ENCODE data around the gene TRIM13. TPM values are rescaled to one million over a fixed set of nuclear protein-coding genes. Genes with fewer than 3 reads are reported as not detected.
"Not testable (repeated sequence)": the region's sequence is repeated elsewhere in the genome, so short reads cannot be mapped to it uniquely, and the experiment has no call there.

Gene TRIM13
- total RNA-seq, 1 experiment from 2014 or later, result 16.5 TPM

- POLR2A ChIA-PET, result no interaction called here
- DNase-seq, result no peak
- CTCF ChIA-PET, result no interaction called here
- H3K27ac Mint-ChIP-seq (ENCODE audit: unreplicated experiment), result no peak overlapping the region
- BruUV-seq (replicated peaks), result no TSS peak
- no peak overlapping the region for H3K4me3 ChIP-seq (ENCODE audit: low read depth, low read length)
- H3K4me1 ChIP-seq, result no peaks in the 10 kb centered on the region
- H3K9me3 ChIP-seq, result no peaks in the 10 kb centered on the region
- no peaks in the 10 kb centered on the region for H3K27me3 ChIP-seq (replicated peaks; ENCODE audit: control insufficient read depth, insufficient read depth, low read length)
- H3K27me3 Mint-ChIP-seq (ENCODE audit: insufficient read depth, unreplicated experiment), result no peaks in the 10 kb centered on the region
- no peak for TF ChIP-seq CTCF (IDR thresholded peaks at IDR 0.05; ENCODE audit: insufficient read depth in 1 of 2, low read depth in 1 of 2, low read length in 1 of 2, severe bottlenecking in 1 of 2, unreplicated experiment in 1 of 2)
- H3K4me3 Mint-ChIP-seq (ENCODE audit: unreplicated experiment), result no peak overlapping the region
- H3K36me3 ChIP-seq (ENCODE audit: control insufficient read depth, insufficient read depth, low read length), result peaks cover 1% of the 10 kb centered on the region; the same call in 1 of the 2 replicates
- H3K4me1 Mint-ChIP-seq (ENCODE audit: low read depth, unreplicated experiment), result no peaks in the 10 kb centered on the region
- H3K9me3 Mint-ChIP-seq (ENCODE audit: unreplicated experiment), result peaks cover 10% of the 10 kb centered on the region
- intact Hi-C loops (cut with micrococcal nuclease; ENCODE audit: unreplicated experiment), result no loop called here
- peaks cover 71% of the 10 kb centered on the region for H3K36me3 Mint-ChIP-seq (ENCODE audit: insufficient read depth, unreplicated experiment)
Measured at GRCh38 chr13:50055454-50055853, 58.6 kb downstream of the TRIM13 start.

GRCh38 chr13:50060718-50061117 is 63.9 kb downstream of the TRIM13 start:
- Histone ChIP-seq H3K4me3 (ENCODE audit: low read depth, low read length) (no peak overlapping the region), H3K27me3 (replicated peaks; ENCODE audit: control insufficient read depth, insufficient read depth, low read length) (no peaks in the 10 kb centered on the region), H3K36me3 (ENCODE audit: control insufficient read depth, insufficient read depth, low read length) (no peaks in the 10 kb centered on the region), H3K9me3 (no peaks in the 10 kb centered on the region), H3K4me1 (no peaks in the 10 kb centered on the region)
- Mint-ChIP-seq H3K9me3 (ENCODE audit: unreplicated experiment) (no peaks in the 10 kb centered on the region), H3K36me3 (ENCODE audit: insufficient read depth, unreplicated experiment) (peaks cover 47% of the 10 kb centered on the region), H3K27ac (ENCODE audit: unreplicated experiment) (no peak overlapping the region), H3K27me3 (ENCODE audit: insufficient read depth, unreplicated experiment) (no peaks in the 10 kb centered on the region), H3K4me3 (ENCODE audit: unreplicated experiment) (no peak overlapping the region), H3K4me1 (ENCODE audit: low read depth, unreplicated experiment) (no peaks in the 10 kb centered on the region)
- intact Hi-C loops (cut with micrococcal nuclease; ENCODE audit: unreplicated experiment), result no loop called here
- DNase-seq, result no peak
- ChIA-PET CTCF (no interaction called here), POLR2A (no interaction called here)
- BruUV-seq (replicated peaks), result no TSS peak
- TF ChIP-seq CTCF (IDR thresholded peaks at IDR 0.05; ENCODE audit: insufficient read depth in 1 of 2, low read depth in 1 of 2, low read length in 1 of 2, severe bottlenecking in 1 of 2, unreplicated experiment in 1 of 2), result no peak

- H3K9me3 ChIP-seq, CTCF ChIA-PET: not testable (repeated sequence)
Measured at GRCh38 chr13:50062336-50062735, 65.5 kb downstream of the TRIM13 start.

GRCh38 chr13:50065712-50066111 is 68.9 kb downstream of the TRIM13 start:
- ChIA-PET POLR2A (no interaction called here), CTCF (no interaction called here)
- Histone ChIP-seq H3K9me3 (no peaks in the 10 kb centered on the region), H3K36me3 (ENCODE audit: control insufficient read depth, insufficient read depth, low read length) (peaks cover 3% of the 10 kb centered on the region; the same call in 1 of the 2 replicates), H3K27me3 (replicated peaks; ENCODE audit: control insufficient read depth, insufficient read depth, low read length) (no peaks in the 10 kb centered on the region), H3K4me3 (ENCODE audit: low read depth, low read length) (no peak overlapping the region), H3K4me1 (no peaks in the 10 kb centered on the region; the same call in 1 of the 2 replicates)
- Mint-ChIP-seq H3K27me3 (ENCODE audit: insufficient read depth, unreplicated experiment) (no peaks in the 10 kb centered on the region), H3K4me1 (ENCODE audit: low read depth, unreplicated experiment) (no peaks in the 10 kb centered on the region), H3K27ac (ENCODE audit: unreplicated experiment) (no peak overlapping the region), H3K9me3 (ENCODE audit: unreplicated experiment) (no peaks in the 10 kb centered on the region), H3K36me3 (ENCODE audit: insufficient read depth, unreplicated experiment) (peaks cover 46% of the 10 kb centered on the region), H3K4me3 (ENCODE audit: unreplicated experiment) (no peak overlapping the region)
- no peak for DNase-seq
- no peak for TF ChIP-seq CTCF (IDR thresholded peaks at IDR 0.05; ENCODE audit: insufficient read depth in 1 of 2, low read depth in 1 of 2, low read length in 1 of 2, severe bottlenecking in 1 of 2, unreplicated experiment in 1 of 2)
- BruUV-seq (replicated peaks), result no TSS peak
- intact Hi-C loops (cut with micrococcal nuclease; ENCODE audit: unreplicated experiment), result no loop called here

More at GRCh38 chr13:50062336-50062735, 65.5 kb downstream of the TRIM13 start:
- BruUV-seq (replicated peaks); POLR2A ChIA-PET; H3K4me1 ChIP-seq; H3K9me3 Mint-ChIP-seq (ENCODE audit: unreplicated experiment); H3K36me3 ChIP-seq (ENCODE audit: control insufficient read depth, insufficient read depth, low read length); H3K4me3 Mint-ChIP-seq (ENCODE audit: unreplicated experiment); H3K27me3 Mint-ChIP-seq (ENCODE audit: insufficient read depth, unreplicated experiment); H3K4me1 Mint-ChIP-seq (ENCODE audit: low read depth, unreplicated experiment); H3K27me3 ChIP-seq (replicated peaks; ENCODE audit: control insufficient read depth, insufficient read depth, low read length); H3K4me3 ChIP-seq (ENCODE audit: low read depth, low read length); H3K27ac Mint-ChIP-seq (ENCODE audit: unreplicated experiment); intact Hi-C loops (cut with micrococcal nuclease; ENCODE audit: unreplicated experiment); DNase-seq: not testable (repeated sequence)
- H3K36me3 Mint-ChIP-seq (ENCODE audit: insufficient read depth, unreplicated experiment), result peaks cover 59% of the 10 kb centered on the region

Data from Caco-2 (cell line).